WTC11 (cell line): ENCODE results near the gene FTCD.

Experiments used
- GRHL2 ChIP-seq: fragments of 250-450 bp; sonication (Bioruptor Pico); IDR thresholded peaks from 2 replicates; pipeline ENCODE4 v1.8.0; 2022; ENCODE audit warnings: mild to moderate bottlenecking, moderate library complexity; ENCODE audit not compliant: insufficient replicate concordance, severe bottlenecking
- MAX ChIP-seq: sonication (generic); formaldehyde crosslinking; IDR thresholded peaks from 2 replicates; pipeline ENCODE4 v1.8.0; 2022; ENCODE audit warnings: mild to moderate bottlenecking, missing genetic modification reagents
- NFE2L1 ChIP-seq: sonication (generic); formaldehyde crosslinking; IDR thresholded peaks from 2 replicates; pipeline ENCODE4 v1.8.1; 2023; ENCODE audit warnings: missing genetic modification reagents
- NR1H2 ChIP-seq: sonication (generic); formaldehyde crosslinking; IDR thresholded peaks from 2 replicates; pipeline ENCODE4 v1.9.0; 2021; ENCODE audit warnings: mild to moderate bottlenecking, moderate library complexity, missing genetic modification reagents
- PRDM15 ChIP-seq: sonication (generic); formaldehyde crosslinking; IDR thresholded peaks from 2 replicates; pipeline ENCODE4 v1.8.0; 2022; ENCODE audit warnings: missing genetic modification reagents
- RELA ChIP-seq: sonication (generic); formaldehyde crosslinking; IDR thresholded peaks from 2 replicates; pipeline ENCODE4 v1.8.1; 2022; ENCODE audit warnings: missing genetic modification reagents, mild to moderate bottlenecking, borderline replicate concordance
- TCF7 ChIP-seq: sonication (generic); formaldehyde crosslinking; IDR thresholded peaks from 2 replicates; pipeline ENCODE4 v1.8.0; 2022; ENCODE audit warnings: mild to moderate bottlenecking, low read depth, missing genetic modification reagents, moderate library complexity
- TEAD4 ChIP-seq: sonication (generic); formaldehyde crosslinking; IDR thresholded peaks from 2 replicates; pipeline ENCODE4 v1.8.0; 2022; ENCODE audit warnings: mild to moderate bottlenecking, missing genetic modification reagents
- USF1 ChIP-seq: sonication (generic); formaldehyde crosslinking; IDR thresholded peaks from 2 replicates; pipeline ENCODE4 v1.8.0; 2022; ENCODE audit warnings: mild to moderate bottlenecking, missing genetic modification reagents
- ZBTB21 ChIP-seq: sonication (generic); formaldehyde crosslinking; IDR thresholded peaks from 2 replicates; pipeline ENCODE4 v1.8.1; 2023; ENCODE audit warnings: mild to moderate bottlenecking, missing genetic modification reagents, borderline replicate concordance
- TF ChIP-seq, protein P1 (sequence below): sonication (generic); formaldehyde crosslinking; IDR thresholded peaks from 2 replicates; pipeline ENCODE4 v1.8.1; 2023; ENCODE audit warnings: mild to moderate bottlenecking, missing genetic modification reagents
- TF ChIP-seq, protein P2 (sequence below): fragments of 200-600 bp; IDR thresholded peaks from 2 replicates; pipeline ENCODE4 v1.8.0; 2022; ENCODE audit warnings: antibody characterized with exemption

- no peak for TF ChIP-seq TEAD4 (CRISPR knock-in tag)
- TF ChIP-seq ZBTB21, result no peak
- TF ChIP-seq, protein P1, sequence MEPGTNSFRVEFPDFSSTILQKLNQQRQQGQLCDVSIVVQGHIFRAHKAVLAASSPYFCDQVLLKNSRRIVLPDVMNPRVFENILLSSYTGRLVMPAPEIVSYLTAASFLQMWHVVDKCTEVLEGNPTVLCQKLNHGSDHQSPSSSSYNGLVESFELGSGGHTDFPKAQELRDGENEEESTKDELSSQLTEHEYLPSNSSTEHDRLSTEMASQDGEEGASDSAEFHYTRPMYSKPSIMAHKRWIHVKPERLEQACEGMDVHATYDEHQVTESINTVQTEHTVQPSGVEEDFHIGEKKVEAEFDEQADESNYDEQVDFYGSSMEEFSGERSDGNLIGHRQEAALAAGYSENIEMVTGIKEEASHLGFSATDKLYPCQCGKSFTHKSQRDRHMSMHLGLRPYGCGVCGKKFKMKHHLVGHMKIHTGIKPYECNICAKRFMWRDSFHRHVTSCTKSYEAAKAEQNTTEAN, result no peak
- no peak for TF ChIP-seq TCF7 (CRISPR knock-in tag)
- TF ChIP-seq, protein P2, sequence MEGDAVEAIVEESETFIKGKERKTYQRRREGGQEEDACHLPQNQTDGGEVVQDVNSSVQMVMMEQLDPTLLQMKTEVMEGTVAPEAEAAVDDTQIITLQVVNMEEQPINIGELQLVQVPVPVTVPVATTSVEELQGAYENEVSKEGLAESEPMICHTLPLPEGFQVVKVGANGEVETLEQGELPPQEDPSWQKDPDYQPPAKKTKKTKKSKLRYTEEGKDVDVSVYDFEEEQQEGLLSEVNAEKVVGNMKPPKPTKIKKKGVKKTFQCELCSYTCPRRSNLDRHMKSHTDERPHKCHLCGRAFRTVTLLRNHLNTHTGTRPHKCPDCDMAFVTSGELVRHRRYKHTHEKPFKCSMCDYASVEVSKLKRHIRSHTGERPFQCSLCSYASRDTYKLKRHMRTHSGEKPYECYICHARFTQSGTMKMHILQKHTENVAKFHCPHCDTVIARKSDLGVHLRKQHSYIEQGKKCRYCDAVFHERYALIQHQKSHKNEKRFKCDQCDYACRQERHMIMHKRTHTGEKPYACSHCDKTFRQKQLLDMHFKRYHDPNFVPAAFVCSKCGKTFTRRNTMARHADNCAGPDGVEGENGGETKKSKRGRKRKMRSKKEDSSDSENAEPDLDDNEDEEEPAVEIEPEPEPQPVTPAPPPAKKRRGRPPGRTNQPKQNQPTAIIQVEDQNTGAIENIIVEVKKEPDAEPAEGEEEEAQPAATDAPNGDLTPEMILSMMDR, result no peak
- TF ChIP-seq NFE2L1, result no peak
- no peak for TF ChIP-seq NR1H2 (CRISPR knock-in tag)
- TF ChIP-seq MAX, result no peak
- no peak for TF ChIP-seq PRDM15 (CRISPR knock-in tag)
- no peak for TF ChIP-seq USF1 (CRISPR knock-in tag)
- no peak for TF ChIP-seq RELA
- no peak for TF ChIP-seq GRHL2 (CRISPR knock-in tag)
Measured at GRCh38 chr21:46108827-46109312, 46.5 kb downstream of the FTCD start.
